ENCODE results near the gene NDUFC1. TPM values are rescaled to one million over a fixed set of nuclear protein-coding genes. Genes with fewer than 3 reads are reported as not detected.
A peak's percentile ranks its signal among the peaks of the same experiment; 100 is the strongest.
"Not testable (repeated sequence)": the region's sequence is repeated elsewhere in the genome, so short reads cannot be mapped to it uniquely, and the experiment has no call there.

Gene NDUFC1
- total RNA-seq, 4 donors from 2014 or later = 7.6 to 68.0 (median 35.3) TPM

GRCh38 chr4:139266583-139267257, 35.6 kb downstream of the NDUFC1 start:
- no peaks in the 10 kb centered on the region for H3K27me3 ChIP-seq
- H3K4me3 ChIP-seq = peak overlapping the region in 3 of 4 donors; percentile 17 to 46 (median 21)
- DNase-seq = peak; percentile 86
- WGBS, 2 donors (ENCODE audit: low coverage in 1 of 2) = 10 to 13% methylated on average over 7 to 14 of the region's 14 CpGs
- H3K9me3 ChIP-seq = no peaks in the 10 kb centered on the region
- no peaks in the 10 kb centered on the region for H3K36me3 ChIP-seq
- in situ Hi-C loops (cut with MboI; ENCODE audit: low pct_ligation_motif_present in 1 of 4, low pct_unique_long_range_greater_than_20kb in 1 of 4, low sequenced_read_pairs in 3 of 4) (no loop called here), intact Hi-C loops (cut with DNase I; ENCODE audit: low total_unique reads) (no loop called here)
- peaks cover 7 to 17% (median 9%) of the 10 kb centered on the region in 4 donors for H3K4me1 ChIP-seq
- peak in 1 of 3 donors; percentile 11 for TF ChIP-seq POLR2AphosphoS5 (IDR thresholded peaks at IDR 0.05)
- no peak for TF ChIP-seq POLR2A (IDR thresholded peaks at IDR 0.05)
- peak overlapping the region; percentile 62 to 72 (median 69) for H3K27ac ChIP-seq

GRCh38 chr4:139266208-139266582, 36.1 kb downstream of the NDUFC1 start:
- Histone ChIP-seq H3K27ac (peak overlapping the region; percentile 62 to 72 (median 69)), H3K4me1 (peaks cover 7 to 17% (median 9%) of the 10 kb centered on the region in 4 donors), H3K27me3 (no peaks in the 10 kb centered on the region), H3K4me3 (peak overlapping the region in 3 of 4 donors; percentile 17 to 46 (median 21)), H3K36me3 (no peaks in the 10 kb centered on the region), H3K9me3 (no peaks in the 10 kb centered on the region)
- TF ChIP-seq, protein P1, sequence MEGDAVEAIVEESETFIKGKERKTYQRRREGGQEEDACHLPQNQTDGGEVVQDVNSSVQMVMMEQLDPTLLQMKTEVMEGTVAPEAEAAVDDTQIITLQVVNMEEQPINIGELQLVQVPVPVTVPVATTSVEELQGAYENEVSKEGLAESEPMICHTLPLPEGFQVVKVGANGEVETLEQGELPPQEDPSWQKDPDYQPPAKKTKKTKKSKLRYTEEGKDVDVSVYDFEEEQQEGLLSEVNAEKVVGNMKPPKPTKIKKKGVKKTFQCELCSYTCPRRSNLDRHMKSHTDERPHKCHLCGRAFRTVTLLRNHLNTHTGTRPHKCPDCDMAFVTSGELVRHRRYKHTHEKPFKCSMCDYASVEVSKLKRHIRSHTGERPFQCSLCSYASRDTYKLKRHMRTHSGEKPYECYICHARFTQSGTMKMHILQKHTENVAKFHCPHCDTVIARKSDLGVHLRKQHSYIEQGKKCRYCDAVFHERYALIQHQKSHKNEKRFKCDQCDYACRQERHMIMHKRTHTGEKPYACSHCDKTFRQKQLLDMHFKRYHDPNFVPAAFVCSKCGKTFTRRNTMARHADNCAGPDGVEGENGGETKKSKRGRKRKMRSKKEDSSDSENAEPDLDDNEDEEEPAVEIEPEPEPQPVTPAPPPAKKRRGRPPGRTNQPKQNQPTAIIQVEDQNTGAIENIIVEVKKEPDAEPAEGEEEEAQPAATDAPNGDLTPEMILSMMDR (IDR thresholded peaks at IDR 0.05) = no peak
- TF ChIP-seq POLR2A (IDR thresholded peaks at IDR 0.05) (no peak), EP300 (IDR thresholded peaks at IDR 0.05; ENCODE audit: low read depth) (no peak), POLR2AphosphoS5 (IDR thresholded peaks at IDR 0.05) (no peak)
- intact Hi-C loops (cut with DNase I; ENCODE audit: low total_unique reads) (no loop called here), in situ Hi-C loops (cut with MboI; ENCODE audit: low pct_ligation_motif_present in 1 of 4, low pct_unique_long_range_greater_than_20kb in 1 of 4, low sequenced_read_pairs in 3 of 4) (no loop called here)
- WGBS, 2 donors (ENCODE audit: low coverage in 1 of 2) = 5 to 13% methylated on average over 1 of the region's 1 CpG
- no peak for DNase-seq

GRCh38 chr4:139265654-139266053, 36.6 kb downstream of the NDUFC1 start:
- Histone ChIP-seq H3K36me3 (no peaks in the 10 kb centered on the region), H3K27ac (peak overlapping the region in 1 of 4 donors; percentile 71), H3K4me3 (no peak overlapping the region), H3K27me3 (no peaks in the 10 kb centered on the region), H3K4me1 (peaks cover 7 to 17% (median 9%) of the 10 kb centered on the region in 4 donors), H3K9me3 (no peaks in the 10 kb centered on the region)
- DNase-seq = no peak
- in situ Hi-C loops (cut with MboI; ENCODE audit: low pct_ligation_motif_present in 1 of 4, low pct_unique_long_range_greater_than_20kb in 1 of 4, low sequenced_read_pairs in 3 of 4) = no loop called here
- intact Hi-C loops (cut with DNase I; ENCODE audit: low total_unique reads) = no loop called here
- TF ChIP-seq POLR2AphosphoS5 (IDR thresholded peaks at IDR 0.05) = no peak
- WGBS, 2 donors (ENCODE audit: low coverage in 1 of 2) = 55 to 58% methylated on average over 3 of the region's 3 CpGs

DNA sequence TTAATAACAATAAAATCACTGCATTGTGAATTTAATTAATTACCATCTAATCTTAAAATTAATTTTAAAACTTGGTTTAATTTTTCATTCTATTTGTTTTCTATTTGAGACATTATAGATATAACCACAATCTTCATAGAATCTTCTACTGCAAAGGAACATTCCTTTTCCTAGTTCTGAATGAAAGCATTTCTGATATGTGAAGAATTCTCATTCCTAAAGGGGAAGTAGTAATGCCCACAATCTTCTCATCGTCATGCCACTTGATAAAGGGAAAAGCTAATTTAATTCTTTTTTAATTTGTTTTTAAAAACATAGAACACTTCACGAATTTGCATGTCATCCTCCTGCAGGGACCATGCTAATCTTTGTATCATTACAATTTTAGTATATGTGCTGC, 45.9 kb downstream of the NDUFC1 start:
- 58 to 68% methylated on average over 2 of the region's 2 CpGs for WGBS, 2 donors (ENCODE audit: low coverage in 1 of 2)
- intact Hi-C loops (cut with DNase I; ENCODE audit: low total_unique reads) = no loop called here
- Histone ChIP-seq H3K9me3 (no peaks in the 10 kb centered on the region), H3K27me3 (no peaks in the 10 kb centered on the region), H3K4me1 (no peaks in the 10 kb centered on the region), H3K36me3 (no peaks in the 10 kb centered on the region), H3K4me3 (no peak overlapping the region), H3K27ac (no peak overlapping the region)
- in situ Hi-C loops (cut with MboI; ENCODE audit: low pct_ligation_motif_present in 1 of 4, low pct_unique_long_range_greater_than_20kb in 1 of 4, low sequenced_read_pairs in 3 of 4) = no loop called here
- TF ChIP-seq POLR2A (IDR thresholded peaks at IDR 0.05) = no peak
- TF ChIP-seq, protein P1 (IDR thresholded peaks at IDR 0.05) = no peak
- TF ChIP-seq POLR2AphosphoS5 (IDR thresholded peaks at IDR 0.05) = no peak
- no peak for TF ChIP-seq EP300 (IDR thresholded peaks at IDR 0.05; ENCODE audit: low read depth)
- DNase-seq = no peak

GRCh38 chr4:139255581-139255980, 46.7 kb downstream of the NDUFC1 start:
- H3K9me3 ChIP-seq; H3K36me3 ChIP-seq; DNase-seq; intact Hi-C loops (cut with DNase I; ENCODE audit: low total_unique reads); H3K4me1 ChIP-seq; H3K27ac ChIP-seq; H3K4me3 ChIP-seq; H3K27me3 ChIP-seq; in situ Hi-C loops (cut with MboI; ENCODE audit: low pct_ligation_motif_present in 1 of 4, low pct_unique_long_range_greater_than_20kb in 1 of 4, low sequenced_read_pairs in 3 of 4): not testable (repeated sequence)
- WGBS, 2 donors (ENCODE audit: low coverage in 1 of 2) = 86 to 90% methylated on average over 1 to 6 of the region's 6 CpGs

All from transverse colon (tissue), 4 donors.